ENCODE data around the gene DCAF7. TPM values are rescaled to one million over a fixed set of nuclear protein-coding genes. Genes with fewer than 3 reads are reported as not detected.
A peak's percentile ranks its signal among the peaks of the same experiment; 100 is the strongest.

The DCAF7 gene
- total and polyA plus RNA-seq, 4 donors = 41.9 to 122 (median 80.2) TPM

- WGBS (ENCODE audit: insufficient coverage) = under 1% methylated on average over 95 of the region's 100 CpGs
- peaks cover 6% of the 10 kb centered on the region for H3K4me1 ChIP-seq (ENCODE audit: control insufficient read depth, insufficient read depth, low read length)
- peak overlapping the region; percentile 83 for H3K4me3 ChIP-seq (ENCODE audit: low read depth, low read length)
- no peaks in the 10 kb centered on the region for H3K9me3 ChIP-seq (ENCODE audit: control insufficient read depth, insufficient read depth, low read length)
- no peaks in the 10 kb centered on the region for H3K36me3 ChIP-seq (ENCODE audit: control insufficient read depth, insufficient read depth, low read length)
- H3K27ac ChIP-seq (ENCODE audit: low read depth, low read length) = peak overlapping the region; percentile 91
- no peaks in the 10 kb centered on the region for H3K27me3 ChIP-seq (ENCODE audit: control insufficient read depth, insufficient read depth, low read length)
- peak in 4 of 6 donors; percentile 10 to 72 (median 48) for DNase-seq (ENCODE audit: low read depth in 4 of 6, low spot score in 6 of 6)
Measured at GRCh38 chr17:63622574-63623390, 72.5 kb downstream of the DCAF7 start.

GRCh38 chr17:63623786-63624530 is 73.7 kb downstream of the DCAF7 start:
- H3K36me3 ChIP-seq (ENCODE audit: control insufficient read depth, insufficient read depth, low read length) = no peaks in the 10 kb centered on the region
- 2% methylated on average over 3 of the region's 7 CpGs for WGBS (ENCODE audit: insufficient coverage)
- H3K9me3 ChIP-seq (ENCODE audit: control insufficient read depth, insufficient read depth, low read length) = no peaks in the 10 kb centered on the region
- H3K27ac ChIP-seq (ENCODE audit: low read depth, low read length) = peak overlapping the region; percentile 91
- peak overlapping the region; percentile 80 for H3K4me3 ChIP-seq (ENCODE audit: low read depth, low read length)
- H3K4me1 ChIP-seq (ENCODE audit: control insufficient read depth, insufficient read depth, low read length) = peaks cover 6% of the 10 kb centered on the region
- H3K27me3 ChIP-seq (ENCODE audit: control insufficient read depth, insufficient read depth, low read length) = no peaks in the 10 kb centered on the region
- no peak for DNase-seq (ENCODE audit: low read depth in 4 of 6, low spot score in 6 of 6)

- Histone ChIP-seq H3K4me1 (ENCODE audit: control insufficient read depth, insufficient read depth, low read length) (peaks cover 6% of the 10 kb centered on the region), H3K36me3 (ENCODE audit: control insufficient read depth, insufficient read depth, low read length) (no peaks in the 10 kb centered on the region), H3K27ac (ENCODE audit: low read depth, low read length) (no peak overlapping the region), H3K9me3 (ENCODE audit: control insufficient read depth, insufficient read depth, low read length) (no peaks in the 10 kb centered on the region), H3K4me3 (ENCODE audit: low read depth, low read length) (no peak overlapping the region), H3K27me3 (ENCODE audit: control insufficient read depth, insufficient read depth, low read length) (no peaks in the 10 kb centered on the region)
- WGBS (ENCODE audit: insufficient coverage) = no CpG with 5 or more reads among the region's 1 CpG
- no peak for DNase-seq (ENCODE audit: low read depth in 4 of 6, low spot score in 6 of 6)
Measured at GRCh38 chr17:63624531-63624880, 74.2 kb downstream of the DCAF7 start.

GRCh38 chr17:63626551-63627180 is 76.4 kb downstream of the DCAF7 start:
- no peaks in the 10 kb centered on the region for H3K27me3 ChIP-seq (ENCODE audit: control insufficient read depth, insufficient read depth, low read length)
- H3K4me1 ChIP-seq (ENCODE audit: control insufficient read depth, insufficient read depth, low read length) = peaks cover 3% of the 10 kb centered on the region

GRCh38 chr17:63629627-63630026 is 79.3 kb downstream of the DCAF7 start:
- no CpG with 5 or more reads among the region's 1 CpG for WGBS (ENCODE audit: insufficient coverage)
- Histone ChIP-seq H3K4me3 (ENCODE audit: low read depth, low read length) (no peak overlapping the region), H3K27ac (ENCODE audit: low read depth, low read length) (no peak overlapping the region), H3K9me3 (ENCODE audit: control insufficient read depth, insufficient read depth, low read length) (no peaks in the 10 kb centered on the region), H3K4me1 (ENCODE audit: control insufficient read depth, insufficient read depth, low read length) (peaks cover 3% of the 10 kb centered on the region), H3K27me3 (ENCODE audit: control insufficient read depth, insufficient read depth, low read length) (no peaks in the 10 kb centered on the region), H3K36me3 (ENCODE audit: control insufficient read depth, insufficient read depth, low read length) (peaks cover 6% of the 10 kb centered on the region)
- no peak for DNase-seq (ENCODE audit: low read depth in 4 of 6, low spot score in 6 of 6)

More at GRCh38 chr17:63626551-63627180, 76.4 kb downstream of the DCAF7 start:
- Histone ChIP-seq H3K4me3 (ENCODE audit: low read depth, low read length) (no peak overlapping the region), H3K27ac (ENCODE audit: low read depth, low read length) (no peak overlapping the region), H3K36me3 (ENCODE audit: control insufficient read depth, insufficient read depth, low read length) (no peaks in the 10 kb centered on the region), H3K9me3 (ENCODE audit: control insufficient read depth, insufficient read depth, low read length) (no peaks in the 10 kb centered on the region)
- DNase-seq (ENCODE audit: low read depth in 4 of 6, low spot score in 6 of 6) = peak in 1 of 6 donors; percentile 9
- 40% methylated on average over 1 of the region's 4 CpGs for WGBS (ENCODE audit: insufficient coverage)

GRCh38 chr17:63631062-63631461 is 80.8 kb downstream of the DCAF7 start:
- Histone ChIP-seq H3K4me1 (ENCODE audit: control insufficient read depth, insufficient read depth, low read length) (peaks cover 6% of the 10 kb centered on the region), H3K9me3 (ENCODE audit: control insufficient read depth, insufficient read depth, low read length) (no peaks in the 10 kb centered on the region), H3K36me3 (ENCODE audit: control insufficient read depth, insufficient read depth, low read length) (peaks cover 6% of the 10 kb centered on the region), H3K27me3 (ENCODE audit: control insufficient read depth, insufficient read depth, low read length) (no peaks in the 10 kb centered on the region), H3K4me3 (ENCODE audit: low read depth, low read length) (no peak overlapping the region), H3K27ac (ENCODE audit: low read depth, low read length) (no peak overlapping the region)
- no peak for DNase-seq (ENCODE audit: low read depth in 4 of 6, low spot score in 6 of 6)
- WGBS (ENCODE audit: insufficient coverage) = 100% methylated on average over 1 of the region's 3 CpGs

GRCh38 chr17:63631626-63632025 is 81.3 kb downstream of the DCAF7 start:
- WGBS (ENCODE audit: insufficient coverage) = no CpG with 5 or more reads among the region's 1 CpG
- H3K4me1 ChIP-seq (ENCODE audit: control insufficient read depth, insufficient read depth, low read length) = peaks cover 11% of the 10 kb centered on the region

GRCh38 chr17:63633742-63634141 is 83.5 kb downstream of the DCAF7 start:
- H3K36me3 ChIP-seq (ENCODE audit: control insufficient read depth, insufficient read depth, low read length) = peaks cover 18% of the 10 kb centered on the region
- no peak overlapping the region for H3K4me3 ChIP-seq (ENCODE audit: low read depth, low read length)
- H3K9me3 ChIP-seq (ENCODE audit: control insufficient read depth, insufficient read depth, low read length) = no peaks in the 10 kb centered on the region
- DNase-seq (ENCODE audit: low read depth in 4 of 6, low spot score in 6 of 6) = no peak
- peaks cover 10% of the 10 kb centered on the region for H3K4me1 ChIP-seq (ENCODE audit: control insufficient read depth, insufficient read depth, low read length)
- no peaks in the 10 kb centered on the region for H3K27me3 ChIP-seq (ENCODE audit: control insufficient read depth, insufficient read depth, low read length)
- no peak overlapping the region for H3K27ac ChIP-seq (ENCODE audit: low read depth, low read length)

More at GRCh38 chr17:63631626-63632025, 81.3 kb downstream of the DCAF7 start:
- Histone ChIP-seq H3K27ac (ENCODE audit: low read depth, low read length) (no peak overlapping the region), H3K36me3 (ENCODE audit: control insufficient read depth, insufficient read depth, low read length) (peaks cover 9% of the 10 kb centered on the region), H3K27me3 (ENCODE audit: control insufficient read depth, insufficient read depth, low read length) (no peaks in the 10 kb centered on the region), H3K4me3 (ENCODE audit: low read depth, low read length) (no peak overlapping the region), H3K9me3 (ENCODE audit: control insufficient read depth, insufficient read depth, low read length) (no peaks in the 10 kb centered on the region)
- no peak for DNase-seq (ENCODE audit: low read depth in 4 of 6, low spot score in 6 of 6)

- 73% methylated on average over 3 of the region's 4 CpGs for WGBS (ENCODE audit: insufficient coverage)
- Histone ChIP-seq H3K4me1 (ENCODE audit: control insufficient read depth, insufficient read depth, low read length) (peaks cover 10% of the 10 kb centered on the region), H3K27me3 (ENCODE audit: control insufficient read depth, insufficient read depth, low read length) (no peaks in the 10 kb centered on the region), H3K27ac (ENCODE audit: low read depth, low read length) (peak overlapping the region; percentile 15), H3K4me3 (ENCODE audit: low read depth, low read length) (no peak overlapping the region), H3K36me3 (ENCODE audit: control insufficient read depth, insufficient read depth, low read length) (peaks cover 21% of the 10 kb centered on the region), H3K9me3 (ENCODE audit: control insufficient read depth, insufficient read depth, low read length) (no peaks in the 10 kb centered on the region)
- no peak for DNase-seq (ENCODE audit: low read depth in 4 of 6, low spot score in 6 of 6)
Measured at GRCh38 chr17:63634163-63634562, 83.9 kb downstream of the DCAF7 start.

Measured in spinal cord (tissue), 10 donors.